Right lobe of liver (tissue), 6 donors: ENCODE data around the gene NCKAP5. TPM values are rescaled to one million over a fixed set of nuclear protein-coding genes. Genes with fewer than 3 reads are reported as not detected.

Source experiments
- ATAC-seq, 4 donors: fragments of 200-7000 bp; cut with Tn5 transposase; one replicate each; pipeline ENCODE4 v1.9.1; 2020; ENCODE audit warnings: mild to moderate bottlenecking in 4 of 4, moderate library complexity in 4 of 4
- DNase-seq, 3 donors: peaks; one replicate each; pipeline ENCODE4 v3.0.0-alpha.2; 2020
- H3K27ac ChIP-seq, 3 donors: fragments of 200-600 bp; one replicate each; pipeline ENCODE4 v1.8.0; 2022
- H3K27me3 ChIP-seq, 2 donors: fragments of 200-600 bp; one replicate each; pipeline ENCODE4 v1.8.0; 2022
- H3K36me3 ChIP-seq, 4 donors: fragments of 200-600 bp; sonication (generic) in 1 of 4; one replicate each; pipeline versions ENCODE4 v1.5.1 to v1.8.0; 2017 to 2022; ENCODE audit warnings: control low read depth in 1 of 4
- H3K4me1 ChIP-seq, 4 donors: fragments of 200-600 bp; sonication (generic) in 1 of 4; one replicate each; pipeline versions ENCODE4 v1.5.1 to v1.8.0; 2017 to 2022; ENCODE audit warnings: control low read depth in 1 of 4
- H3K4me3 ChIP-seq, 3 donors: fragments of 200-600 bp; one replicate each; pipeline ENCODE4 v1.8.0; 2022
- H3K9me3 ChIP-seq, 4 donors: fragments of 200-600 bp; sonication (generic) in 1 of 4; one replicate each; pipeline versions ENCODE4 v1.5.1 to v1.8.0; 2017 to 2022; ENCODE audit warnings: control low read depth in 1 of 4
- POLR2A ChIP-seq: fragments of 450-650 bp; IDR thresholded peaks from one replicate; pipeline ENCODE4 v1.6.1; 2017; ENCODE audit warnings: antibody characterized with exemption, mild to moderate bottlenecking
- WGBS: methylation state at CpG from one replicate; pipeline ENCODE4 v1.1.6; 2018; ENCODE audit warnings: low coverage, low lambda C conversion rate; ENCODE audit not compliant: insufficient coverage; ENCODE audit errors: missing lambda C conversion rate; 5-methylcytosine and 5-hydroxymethylcytosine counted together
- intact Hi-C, 2 donors: fragments of 100-400 bp; cut with DNase I; formaldehyde crosslinking; loops; one replicate each; pipeline versions ENCODE4 v1.11.2 to v1.14.1; 2022
- total RNA-seq, 6 experiments: library from RNA; depleted of rRNA in 2 of 6; stranded (reverse); fragments of >200 nt in 2 of 6; fragmentation: NEBNext Ultra II Directional in 3 of 6; extraction: Animal tissue kit (Norgen Biotek cat#: 25700) in 3 of 6; gene quantifications; one replicate each; pipeline versions ENCODE4 v1.1.0 to v1.2.4, GENCODE V29; 2016 to 2023
- TF ChIP-seq, protein P1 (sequence below), 4 donors: fragments of 200-600 bp in 3 of 4; fragments of 450-650 bp in 1 of 4; IDR thresholded peaks; one replicate each; pipeline versions ENCODE4 v1.5.1 to v1.8.0; 2016 to 2022; ENCODE audit warnings: antibody characterized with exemption in 4 of 4, mild to moderate bottlenecking in 2 of 4
- donor health status: DM: no; HTN: yes; CAD: no.
- donor health status: DM: no; HTN: no; CAD: no.
- donor health status: DM: no; HTN: no; CAD: no.
- donor health status: DM: no; HTN: yes; CAD: no.
- donor health status: DM: no; HTN: yes; CAD: no.

The NCKAP5 gene
- total RNA-seq, 6 experiments from 2014 or later: 3.6 to 11.7 (median 6.9) TPM

DNA sequence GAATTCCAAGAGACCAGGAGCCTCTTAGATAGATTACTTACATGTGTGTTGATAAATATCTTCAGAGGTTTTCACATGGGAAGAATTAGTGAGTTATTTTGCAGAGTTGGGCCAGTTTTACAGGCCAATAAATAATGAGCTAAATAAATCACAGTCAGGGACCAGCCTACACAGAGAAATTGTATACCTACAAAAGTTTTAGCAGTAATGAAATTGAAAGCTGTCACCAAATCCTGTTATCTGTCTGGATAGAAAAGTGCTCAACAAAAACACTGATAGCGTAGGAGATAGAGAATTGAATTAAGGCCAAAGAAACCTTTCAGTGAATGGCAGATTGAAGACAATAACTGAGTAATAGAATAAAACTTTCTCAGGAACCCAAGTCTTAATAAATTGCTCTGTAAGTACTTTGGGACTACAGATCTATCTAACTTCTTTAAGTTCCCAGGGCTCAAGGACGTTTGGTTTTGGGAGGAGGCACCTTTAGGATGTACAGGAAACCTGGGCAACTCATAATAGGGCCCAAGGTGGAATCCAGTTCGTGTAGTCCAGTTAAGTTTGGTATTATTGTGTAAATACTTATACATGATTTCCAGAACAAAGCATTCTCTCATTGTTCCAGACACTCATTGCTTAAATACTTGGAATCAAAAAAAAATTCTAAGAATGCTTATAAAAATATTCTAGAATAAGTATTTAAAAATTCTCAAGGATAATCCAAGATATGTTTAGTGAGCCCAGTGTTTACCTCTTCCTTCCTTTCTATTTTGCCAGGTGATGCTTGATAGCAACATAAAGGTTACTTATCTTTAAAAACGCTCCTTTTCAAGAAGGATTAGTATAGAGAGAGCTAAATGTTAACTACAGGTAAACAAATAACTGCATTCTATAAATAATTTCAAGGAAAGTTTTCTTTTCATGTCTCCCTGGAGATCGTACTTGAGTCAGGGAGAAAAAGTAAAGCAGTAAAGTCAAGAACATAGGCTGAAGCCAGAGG, 134.5 kb downstream of the NCKAP5 start:
- DNase-seq (no peak), ATAC-seq (no peak)
- TF ChIP-seq, protein P1, sequence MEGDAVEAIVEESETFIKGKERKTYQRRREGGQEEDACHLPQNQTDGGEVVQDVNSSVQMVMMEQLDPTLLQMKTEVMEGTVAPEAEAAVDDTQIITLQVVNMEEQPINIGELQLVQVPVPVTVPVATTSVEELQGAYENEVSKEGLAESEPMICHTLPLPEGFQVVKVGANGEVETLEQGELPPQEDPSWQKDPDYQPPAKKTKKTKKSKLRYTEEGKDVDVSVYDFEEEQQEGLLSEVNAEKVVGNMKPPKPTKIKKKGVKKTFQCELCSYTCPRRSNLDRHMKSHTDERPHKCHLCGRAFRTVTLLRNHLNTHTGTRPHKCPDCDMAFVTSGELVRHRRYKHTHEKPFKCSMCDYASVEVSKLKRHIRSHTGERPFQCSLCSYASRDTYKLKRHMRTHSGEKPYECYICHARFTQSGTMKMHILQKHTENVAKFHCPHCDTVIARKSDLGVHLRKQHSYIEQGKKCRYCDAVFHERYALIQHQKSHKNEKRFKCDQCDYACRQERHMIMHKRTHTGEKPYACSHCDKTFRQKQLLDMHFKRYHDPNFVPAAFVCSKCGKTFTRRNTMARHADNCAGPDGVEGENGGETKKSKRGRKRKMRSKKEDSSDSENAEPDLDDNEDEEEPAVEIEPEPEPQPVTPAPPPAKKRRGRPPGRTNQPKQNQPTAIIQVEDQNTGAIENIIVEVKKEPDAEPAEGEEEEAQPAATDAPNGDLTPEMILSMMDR (IDR thresholded peaks at IDR 0.05): no peak
- no peak for TF ChIP-seq POLR2A
- Histone ChIP-seq H3K27me3 (no peaks in the 10 kb centered on the region), H3K36me3 (no peaks in the 10 kb centered on the region), H3K4me3 (no peak overlapping the region), H3K9me3 (no peaks in the 10 kb centered on the region), H3K4me1 (no peaks in the 10 kb centered on the region), H3K27ac (no peak overlapping the region)
- intact Hi-C loops: no loop called here
- 62% methylated on average over 5 of the region's 5 CpGs for WGBS

DNA sequence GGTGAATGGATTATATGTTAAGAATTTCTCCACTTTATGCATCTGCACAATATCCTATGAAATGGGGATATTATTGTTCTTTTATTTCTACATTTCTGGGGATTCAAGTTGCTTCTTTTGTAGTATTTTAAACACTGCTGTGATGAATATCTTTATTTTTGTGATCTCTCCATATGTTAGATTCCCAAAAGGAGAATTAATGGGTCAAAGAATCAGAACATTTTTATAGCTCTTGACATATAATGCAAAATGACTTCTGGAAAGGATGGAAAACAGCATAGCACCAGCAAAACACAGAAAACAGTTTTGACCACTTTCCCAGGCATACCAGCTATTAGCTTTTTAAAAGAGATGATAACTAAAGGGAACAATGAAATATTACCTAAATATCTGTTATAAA, 135.5 kb downstream of the NCKAP5 start:
- Histone ChIP-seq H3K27me3 (no peaks in the 10 kb centered on the region), H3K4me3 (no peak overlapping the region), H3K9me3 (no peaks in the 10 kb centered on the region), H3K27ac (no peak overlapping the region), H3K36me3 (no peaks in the 10 kb centered on the region), H3K4me1 (no peaks in the 10 kb centered on the region)
- intact Hi-C loops: no loop called here
- TF ChIP-seq, protein P1 (IDR thresholded peaks at IDR 0.05): no peak
- DNase-seq (no peak), ATAC-seq (no peak)

DNA sequence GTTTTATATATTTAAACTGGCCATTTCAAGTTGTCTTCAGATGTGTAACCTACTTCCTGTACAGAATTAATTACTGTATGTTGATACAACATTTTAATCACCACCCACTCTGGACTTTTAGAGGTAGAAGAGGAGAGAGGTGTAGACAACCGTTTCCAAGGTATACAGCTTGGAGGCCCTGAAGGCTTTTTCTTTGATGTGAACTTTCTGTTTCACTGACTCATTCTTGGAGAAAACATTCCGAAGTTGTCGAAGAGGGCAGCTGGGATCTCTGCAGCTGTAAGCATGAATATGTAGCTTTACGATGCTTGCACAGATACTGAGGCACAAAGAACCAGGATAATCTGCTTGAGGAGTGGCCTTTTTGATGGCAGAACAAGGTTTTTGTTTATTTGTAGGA, 137.0 kb downstream of the NCKAP5 start:
- Histone ChIP-seq H3K27ac (no peak overlapping the region), H3K36me3 (no peaks in the 10 kb centered on the region), H3K27me3 (no peaks in the 10 kb centered on the region), H3K4me1 (no peaks in the 10 kb centered on the region), H3K4me3 (no peak overlapping the region), H3K9me3 (no peaks in the 10 kb centered on the region)
- ATAC-seq: no peak
- no peak for DNase-seq
- WGBS: 56% methylated on average over 2 of the region's 4 CpGs
- intact Hi-C loops: no loop called here
- TF ChIP-seq, protein P1 (IDR thresholded peaks at IDR 0.05): no peak
- TF ChIP-seq POLR2A: no peak

DNA sequence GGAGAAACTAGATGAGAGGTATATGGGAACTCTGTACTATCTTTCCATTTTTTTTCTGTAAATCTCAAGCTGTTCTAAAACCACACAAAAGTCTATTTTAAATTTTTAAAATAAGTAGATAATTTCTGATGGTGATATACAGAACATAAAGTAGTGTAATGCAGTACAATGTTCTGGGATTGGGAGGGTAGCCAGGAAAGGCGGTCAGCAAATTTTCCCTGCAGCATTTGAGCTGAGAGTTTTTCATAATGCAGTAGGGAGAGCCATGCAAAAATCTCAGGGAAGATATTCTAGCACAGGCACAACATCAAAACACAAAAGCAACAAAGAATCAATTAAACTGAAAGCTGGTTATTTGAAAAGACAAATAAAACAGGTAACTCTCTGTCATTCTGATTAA, 141.5 kb downstream of the NCKAP5 start:
- 82% methylated on average over 1 of the region's 1 CpG for WGBS
- Histone ChIP-seq H3K9me3 (no peaks in the 10 kb centered on the region), H3K36me3 (no peaks in the 10 kb centered on the region), H3K27ac (no peak overlapping the region), H3K4me1 (peaks cover 0 to 4% (median 0%) of the 10 kb centered on the region in 4 donors), H3K4me3 (no peak overlapping the region), H3K27me3 (no peaks in the 10 kb centered on the region)
- DNase-seq (no peak), ATAC-seq (no peak)
- intact Hi-C loops: no loop called here
- TF ChIP-seq, protein P1 (IDR thresholded peaks at IDR 0.05): no peak
- TF ChIP-seq POLR2A: no peak
